H1 (cell line): Measurements from ENCODE around the gene SRMS. TPM values are rescaled to one million over a fixed set of nuclear protein-coding genes. Genes with fewer than 3 reads are reported as not detected.

Source experiments
- CTCF ChIA-PET: fragments of 300-600 bp; sonication (Branson Sonifier 250); formaldehyde crosslinking; loops from one replicate; lab custom pipeline; 2021; ENCODE audit not compliant: partially characterized antibody; lab: Charles Lee
- POLR2A ChIA-PET: fragments of 300-600 bp; sonication (Branson Sonifier 250); formaldehyde crosslinking; loops from one replicate; lab custom pipeline; 2021; ENCODE audit warnings: inconsistent platforms; ENCODE audit not compliant: partially characterized antibody; lab: Charles Lee
- DNase-seq, 2 experiments: peaks; one replicate each; pipeline versions ENCODE4 v3.0.0 to v3.0.0-alpha.2; 2010 to 2022; ENCODE audit warnings: low spot score in 2 of 2, low read depth in 1 of 2, mixed read lengths in 1 of 2
- FAIRE-seq: peaks from 2 replicates; lab custom pipeline; 2011; peaks lifted over from hg19 to GRCh38; lab: Jason Lieb, UNC
- H2AFZ ChIP-seq: 2 replicates; pipeline ENCODE4 v1.8.1; 2012; ENCODE audit warnings: low read length, inconsistent platforms
- H2AK5ac ChIP-seq: 2 replicates; pipeline ENCODE4 v1.6.1; 2013; ENCODE audit warnings: low read depth, low read length
- H2BK120ac ChIP-seq: replicated peaks from 2 replicates; pipeline ENCODE3; 2013; ENCODE audit warnings: low read depth, low read length, inconsistent platforms
- H2BK12ac ChIP-seq: 2 replicates; pipeline ENCODE4 v1.6.1; 2013; ENCODE audit warnings: low read depth, low read length
- H2BK15ac ChIP-seq: 2 replicates; pipeline ENCODE4 v1.6.1; 2013; ENCODE audit warnings: low read length
- H2BK20ac ChIP-seq: 2 replicates; pipeline ENCODE4 v1.6.1; 2013; ENCODE audit warnings: low read length
- H2BK5ac ChIP-seq: 2 replicates; pipeline ENCODE4 v1.6.1; 2013; ENCODE audit warnings: low read depth, low read length
- H3K14ac ChIP-seq: 2 replicates; pipeline ENCODE4 v1.6.1; 2013; ENCODE audit warnings: inconsistent platforms; ENCODE audit not compliant: insufficient read length
- H3K18ac ChIP-seq: 2 replicates; pipeline ENCODE4 v1.6.1; 2013; ENCODE audit warnings: low read length; ENCODE audit errors: extremely low read depth
- H3K23ac ChIP-seq: 2 replicates; pipeline ENCODE4 v1.6.1; 2013; ENCODE audit warnings: inconsistent platforms; ENCODE audit not compliant: insufficient read length
- H3K23me2 ChIP-seq: 2 replicates; pipeline ENCODE4 v1.6.1; 2013; ENCODE audit warnings: low read depth, low read length
- H3K27ac ChIP-seq: 2 replicates; pipeline ENCODE4 v1.6.1; 2011; ENCODE audit warnings: low read depth, low read length, inconsistent platforms
- H3K27me3 ChIP-seq, 4 experiments: replicated peaks in 1 of 4; 1 replicate in 1 of 4; 2 replicates in 3 of 4; pipeline versions ENCODE4 v1.6.1 to v1.8.1; 2011 to 2013; ENCODE audit warnings: low read length in 3 of 4, mild to moderate bottlenecking in 3 of 4, inconsistent platforms in 2 of 4, mixed read lengths in 2 of 4, moderate library complexity in 1 of 4; ENCODE audit not compliant: control insufficient read depth in 3 of 4, insufficient read depth in 3 of 4; ENCODE audit errors: extremely low read depth in 1 of 4
- H3K36me3 ChIP-seq, 4 experiments: 2 replicates each; pipeline versions ENCODE4 v1.6.1 to v1.8.1; 2011 to 2013; ENCODE audit warnings: mild to moderate bottlenecking in 4 of 4, low read length in 3 of 4, moderate library complexity in 2 of 4, control low read depth in 1 of 4, inconsistent platforms in 1 of 4; ENCODE audit not compliant: insufficient read depth in 4 of 4, control insufficient read depth in 2 of 4
- H3K4ac ChIP-seq: replicated peaks from 2 replicates; pipeline ENCODE3; 2013; ENCODE audit warnings: low read length, low read depth, mixed read lengths, inconsistent platforms; ENCODE audit not compliant: insufficient read length
- H3K4me1 ChIP-seq, 4 experiments: replicated peaks in 1 of 4; 1 replicate in 1 of 4; 2 replicates in 3 of 4; pipeline versions ENCODE4 v1.6.1 to v1.8.1; 2011 to 2013; ENCODE audit warnings: low read length in 3 of 4, inconsistent platforms in 2 of 4, mixed read lengths in 1 of 4; ENCODE audit not compliant: insufficient read depth in 4 of 4, control insufficient read depth in 3 of 4
- H3K4me2 ChIP-seq, 2 experiments: 2 replicates each; pipeline versions ENCODE4 v1.6.1 to v1.8.1; 2011 to 2013; ENCODE audit warnings: low read depth in 2 of 2, low read length in 2 of 2, control low read depth in 1 of 2, inconsistent platforms in 1 of 2, mild to moderate bottlenecking in 1 of 2; ENCODE audit not compliant: insufficient read depth in 1 of 2
- H3K4me3 ChIP-seq, 4 experiments: fragments of 200-600, 300-600 bp in 1 of 4; sonication (generic), shearing (Covaris generic), sonication (Bioruptor Twin) in 1 of 4; 2 replicates each; pipeline versions ENCODE4 v1.5.1 to v1.8.1; 2011 to 2016; ENCODE audit warnings: low read length in 4 of 4, low read depth in 3 of 4, control low read depth in 2 of 4, inconsistent platforms in 2 of 4, mild to moderate bottlenecking in 2 of 4, mixed read lengths in 1 of 4, moderate library complexity in 1 of 4; ENCODE audit not compliant: insufficient read depth in 2 of 4; ENCODE audit errors: extremely low read depth in 1 of 4
- H3K56ac ChIP-seq: replicated peaks from 2 replicates; pipeline ENCODE3; 2013; ENCODE audit warnings: low read depth, mild to moderate bottlenecking, mixed read lengths, low read length, inconsistent platforms; ENCODE audit not compliant: insufficient read length
- H3K79me1 ChIP-seq: 2 replicates; pipeline ENCODE4 v1.6.1; 2013; ENCODE audit warnings: low read depth, low read length, control low read depth
- H3K79me2 ChIP-seq, 2 experiments: 2 replicates each; pipeline versions ENCODE4 v1.6.1 to v1.8.1; 2012 to 2013; ENCODE audit warnings: low read length in 2 of 2, mild to moderate bottlenecking in 2 of 2, inconsistent platforms in 1 of 2; ENCODE audit not compliant: insufficient read depth in 2 of 2, control insufficient read depth in 1 of 2
- H3K9ac ChIP-seq, 4 experiments: replicated peaks in 1 of 4; 1 replicate in 1 of 4; 2 replicates in 3 of 4; pipeline versions ENCODE4 v1.6.1 to v1.8.1; 2011 to 2013; ENCODE audit warnings: low read depth in 3 of 4, low read length in 3 of 4, control low read depth in 2 of 4, mild to moderate bottlenecking in 2 of 4, moderate library complexity in 2 of 4, inconsistent platforms in 1 of 4; ENCODE audit errors: extremely low read depth in 1 of 4
- H3K9me3 ChIP-seq, 2 experiments: 2 replicates each; pipeline versions ENCODE4 v1.6.1 to v1.8.1; 2012 to 2013; ENCODE audit warnings: mild to moderate bottlenecking in 2 of 2, moderate library complexity in 2 of 2, control low read depth in 1 of 2, inconsistent platforms in 1 of 2, low read depth in 1 of 2, low read length in 1 of 2, mixed read lengths in 1 of 2; ENCODE audit not compliant: insufficient read depth in 2 of 2
- H4K20me1 ChIP-seq, 2 experiments: replicated peaks in 1 of 2; 2 replicates each; pipeline versions ENCODE3 to v1.8.1; 2011 to 2013; ENCODE audit warnings: inconsistent platforms in 2 of 2, low read length in 2 of 2, mild to moderate bottlenecking in 1 of 2; ENCODE audit not compliant: insufficient read depth in 2 of 2, control insufficient read depth in 1 of 2
- H4K5ac ChIP-seq: 2 replicates; pipeline ENCODE4 v1.6.1; 2013; ENCODE audit warnings: low read length, low read depth, mixed read lengths, inconsistent platforms; ENCODE audit not compliant: insufficient read length
- H4K8ac ChIP-seq: 2 replicates; pipeline ENCODE4 v1.8.0; 2013; ENCODE audit warnings: mild to moderate bottlenecking, moderate library complexity, low read length, inconsistent platforms; ENCODE audit not compliant: insufficient read depth; ENCODE audit errors: extremely low read depth
- H4K91ac ChIP-seq: replicated peaks from 2 replicates; pipeline ENCODE3; 2013; ENCODE audit warnings: low read length, mixed read lengths, inconsistent platforms; ENCODE audit not compliant: insufficient read length
- BCL11A ChIP-seq, 2 experiments: IDR thresholded peaks; one replicate each; pipeline ENCODE4 v1.6.1; 2011; ENCODE audit warnings: low read depth in 2 of 2, low read length in 2 of 2, mild to moderate bottlenecking in 2 of 2
- CBX8 ChIP-seq: fragments of 300-800, 300-1000 bp; sonication (generic); IDR thresholded peaks from 2 replicates; pipeline ENCODE4 v1.7.1; 2016; ENCODE audit warnings: low read depth, low read length, borderline replicate concordance
- EZH2 ChIP-seq: fragments of 200-600 bp; sonication (generic); IDR thresholded peaks from 2 replicates; pipeline ENCODE4 v1.7.1; 2012; ENCODE audit warnings: low read depth, mild to moderate bottlenecking, moderate library complexity, low read length, inconsistent platforms; ENCODE audit not compliant: severe bottlenecking
- HDAC2 ChIP-seq, 2 experiments: fragments of 300-600 bp in 1 of 2; sonication (generic) in 1 of 2; IDR thresholded peaks; 2 replicates each; pipeline ENCODE4 v1.6.1; 2011 to 2012; ENCODE audit warnings: low read depth in 2 of 2, low read length in 2 of 2, mild to moderate bottlenecking in 2 of 2, moderate library complexity in 2 of 2, borderline replicate concordance in 1 of 2, inconsistent platforms in 1 of 2
- MAX ChIP-seq: IDR thresholded peaks from 2 replicates; pipeline ENCODE4 v1.6.1; 2012; ENCODE audit warnings: inconsistent platforms
- PHF8 ChIP-seq: fragments of 200-600 bp; sonication (generic); conservative IDR thresholded peaks from 2 replicates; pipeline ENCODE4 v1.7.1; 2012; ENCODE audit warnings: low read depth, mild to moderate bottlenecking, inconsistent platforms, low read length, moderate library complexity
- POLR2A ChIP-seq, 2 experiments: IDR thresholded peaks; 1 replicate in 1 of 2; 2 replicates in 1 of 2; pipeline ENCODE4 v1.6.1; 2011; ENCODE audit warnings: low read depth in 2 of 2, low read length in 2 of 2, mild to moderate bottlenecking in 2 of 2; ENCODE audit errors: control extremely low read depth in 1 of 2
- RNF2 ChIP-seq: fragments of 200-900, 300-1000 bp; sonication (generic); IDR thresholded peaks from 2 replicates; pipeline ENCODE4 v1.7.1; 2016; ENCODE audit warnings: borderline replicate concordance, low read depth, mild to moderate bottlenecking, antibody characterized with exemption, low read length; ENCODE audit not compliant: poor library complexity, severe bottlenecking; ENCODE audit errors: missing control alignments
- SP2 ChIP-seq: IDR thresholded peaks from 2 replicates; pipeline ENCODE4 v1.6.1; 2012; ENCODE audit warnings: mild to moderate bottlenecking, low read length, inconsistent platforms
- TBP ChIP-seq: IDR thresholded peaks from 2 replicates; pipeline ENCODE4 v1.6.1; 2011; ENCODE audit warnings: low read depth, low read length, improper control_type of control experiment
- WGBS, 2 experiments: shearing (Covaris generic) in 1 of 2; methylation state at CpG; one replicate each; pipeline versions ENCODE4 v1.1.6 to v1.1.7; 2013 to 2015; ENCODE audit warnings: low lambda C conversion rate in 2 of 2, mixed read lengths in 2 of 2, inconsistent platforms in 1 of 2, low coverage in 1 of 2, missing lambda C conversion rate in 1 of 2; ENCODE audit not compliant: insufficient replicate concordance in 2 of 2, insufficient coverage in 1 of 2, insufficient read length in 1 of 2; ENCODE audit errors: extremely low coverage in 1 of 2, missing lambda C conversion rate in 1 of 2; 5-methylcytosine and 5-hydroxymethylcytosine counted together
- polyA plus RNA-seq, 7 experiments: library from polyadenylated mRNA; depleted of rRNA in 3 of 7; stranded (reverse) in 5 of 7; unstranded in 2 of 7; fragments of >200 nt in 5 of 7; fragments of 200-250 nt in 2 of 7; gene quantifications; 1 replicate in 5 of 7; 2 replicates in 1 of 7; 4 replicates in 1 of 7; pipeline versions ENCODE4 v1.2.1 to v1.2.3, GENCODE V29; 2011 to 2013; ENCODE audit warnings: missing spikeins in 2 of 7, mixed read lengths in 2 of 7
- total RNA-seq: library from RNA; stranded (reverse); fragmentation: NEBNext Ultra II Directional; extraction: Animal tissue kit (Norgen Biotek cat#: 25700); gene quantifications from 2 replicates; pipeline ENCODE4 v1.2.1, GENCODE V29; 2021

SRMS gene
- total and polyA plus RNA-seq, 2 of the 8 experiments (the other 6 are each of a cell fraction or from before 2014, with no cell fraction given), result 0.39 to 0.76 TPM

GRCh38 chr20:63520934-63521601, 26.5 kb downstream of the SRMS start:
- Histone ChIP-seq H4K8ac (peak overlapping the region; percentile 99), H3K4me1 (peaks cover 0 to 21% (median 10%) of the 10 kb centered on the region in 4 experiments; a peak in 5 of 7 replicates), H3K79me2 (peaks cover 0 to 4% of the 10 kb centered on the region in 2 experiments; a peak in 1 of 4 replicates), H3K23me2 (peaks cover 17% of the 10 kb centered on the region; the same call in 1 of the 2 replicates), H4K91ac (peak overlapping the region; percentile 54), H2BK5ac (peak overlapping the region; percentile 75), H2BK12ac (0 out of 2 replicates have a peak overlapping the region, but pooled peaks have one; percentile 17), H4K20me1 (peaks cover 3 to 22% of the 10 kb centered on the region in 2 experiments), H3K4ac (peak overlapping the region; percentile 38), H3K4me2 (peak overlapping the region; percentile 68 to 97), H3K27me3 (peaks cover 0 to 6% (median under 1%) of the 10 kb centered on the region in 4 experiments; a peak in 2 of 7 replicates), H2BK20ac (no peak overlapping the region), H3K14ac (no peak overlapping the region), H3K56ac (peak overlapping the region; percentile 69), H3K4me3 (peak overlapping the region; percentile 66 to 99 (median 88)), H3K23ac (no peak overlapping the region), H2AFZ (no peak overlapping the region), H2BK15ac (no peak overlapping the region), H3K79me1 (peaks cover 7% of the 10 kb centered on the region; the same call in 1 of the 2 replicates), H3K36me3 (peaks cover 0 to 14% (median 0%) of the 10 kb centered on the region in 4 experiments; a peak in 2 of 8 replicates), H2AK5ac (no peak overlapping the region), H3K18ac (peak overlapping the region; percentile 60), H3K9me3 (no peaks in the 10 kb centered on the region), H3K27ac (peak overlapping the region; percentile 87), H2BK120ac (no peak overlapping the region), H3K9ac (peak overlapping the region; percentile 80 to 97 (median 90)), H4K5ac (no peak overlapping the region)
- CTCF ChIA-PET, result interaction anchor here (0.6 to 4.2 kb wide), 6 partner anchors 15 to 451 kb away, joined by 3 to 28 read pairs (median 4); partner anchors contain the start of gene PTK6
- no peak for FAIRE-seq
- POLR2A ChIA-PET, result interaction anchor here (0.6 to 4.6 kb wide), 35 partner anchors 10 to 453 kb away, joined by 3 to 59 read pairs (median 4); partner anchors contain the start of genes ARFRP1, COL20A1, KCNQ2 and PTK6
- peak in 1 of 2 experiments; percentile 79 for DNase-seq
- WGBS, 2 experiments, result 2% methylated on average over 31 of the region's 68 CpGs; no CpG with 5 or more reads in 1 of the 2 experiments
- TF ChIP-seq POLR2A (IDR thresholded peaks at IDR 0.05; ENCODE audit: control extremely low read depth in 1 of 2, low read depth in 2 of 2, low read length in 2 of 2) (no peak), PHF8 (peak; percentile 39; the same call in 1 of the 2 replicates), CBX8 (no peak), EZH2 (no peak), TBP (no peak), BCL11A (IDR thresholded peaks at IDR 0.05; ENCODE audit: low read depth in 2 of 2, low read length in 2 of 2) (no peak), RNF2 (no peak), HDAC2 (IDR thresholded peaks at IDR 0.05; ENCODE audit: borderline replicate concordance in 1 of 2, low read depth in 2 of 2, low read length in 2 of 2) (0 out of 4 replicates have a peak, but pooled peaks of 1 of the 2 experiments have one; percentile 45), SP2 (no peak), MAX (peak; percentile 13)
